ENCODE measurements around the gene NLRP3. TPM values are rescaled to one million over a fixed set of nuclear protein-coding genes. Genes with fewer than 3 reads are reported as not detected.

Gene NLRP3
- 1 to 10 TPM; 4.1 TPM for total RNA-seq

DNA sequence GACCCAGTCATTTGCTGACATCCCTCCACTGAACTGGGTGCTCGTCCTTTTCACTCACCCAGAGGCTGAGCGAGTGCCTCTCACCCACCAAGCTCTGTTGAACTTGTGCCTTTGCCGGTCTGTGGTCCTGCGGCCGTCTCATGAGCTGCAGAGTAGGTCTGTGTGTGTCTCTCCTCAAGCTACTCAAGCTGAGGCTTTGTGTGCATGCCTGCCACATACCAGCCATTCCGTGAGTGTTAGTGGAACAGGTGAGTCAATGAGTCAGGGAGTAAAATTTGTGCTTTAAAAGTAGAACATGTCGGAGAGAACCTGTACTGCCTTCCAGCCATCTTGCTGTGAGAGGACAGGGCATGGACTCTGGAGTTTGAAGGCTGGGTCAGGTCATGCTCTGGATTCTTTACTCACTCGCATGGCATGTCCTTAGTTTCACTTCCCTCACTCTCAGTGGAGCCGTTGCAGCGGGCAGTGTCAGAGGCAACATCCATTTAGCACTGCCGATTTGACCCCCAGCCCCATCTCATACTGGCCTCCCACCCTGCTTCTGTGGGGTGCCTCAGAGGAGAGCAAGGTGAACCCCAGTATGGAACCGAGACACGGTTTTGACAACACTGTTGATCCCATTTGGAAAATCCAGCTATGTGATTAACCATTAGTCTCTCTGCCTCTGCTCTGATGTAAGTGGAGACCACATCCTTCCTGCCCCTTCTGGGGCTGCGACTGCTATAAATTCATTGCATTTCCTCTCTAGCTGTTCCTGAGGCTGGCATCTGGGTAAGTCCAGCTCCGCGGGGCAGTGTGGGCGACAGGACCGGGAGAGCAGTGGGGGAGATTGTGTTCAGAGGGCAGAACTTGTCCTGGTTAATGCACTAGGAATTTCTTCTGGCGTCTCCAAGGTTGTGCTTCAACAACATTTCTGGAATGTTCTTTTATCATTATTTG lies at the start of gene NLRP3:
NLRP3 (plus strand) TSS at position 751 of the 939 bp plus-strand sequence. CDS start 2,628 bp downstream, outside the sequence.

Other genes with a start within 250 kb of the NLRP3 start
- 10 to 100 TPM; 23.8 to 28.1 TPM for gene ZNF124, start 244.2 kb upstream of the NLRP3 start, total RNA-seq
- gene VN1R5, start 160.1 kb upstream of the NLRP3 start, total RNA-seq, result not detected
- gene ZNF496, start 84.3 kb upstream of the NLRP3 start, total RNA-seq, result 10 to 100 TPM; 11.0 to 11.6 TPM
- not detected for gene OR2B11, start 41.9 kb downstream of the NLRP3 start, total RNA-seq
- gene OR2C3, start 120.3 kb downstream of the NLRP3 start, total RNA-seq, result not detected
- gene GCSAML, start 133.0 kb downstream of the NLRP3 start, total RNA-seq, result not detected
- gene OR2G2, start 172.2 kb downstream of the NLRP3 start, total RNA-seq, result not detected
- gene OR2G3, start 189.4 kb downstream of the NLRP3 start, total RNA-seq, result not detected